ENCODE results near the gene BPIFA2.

DNA sequence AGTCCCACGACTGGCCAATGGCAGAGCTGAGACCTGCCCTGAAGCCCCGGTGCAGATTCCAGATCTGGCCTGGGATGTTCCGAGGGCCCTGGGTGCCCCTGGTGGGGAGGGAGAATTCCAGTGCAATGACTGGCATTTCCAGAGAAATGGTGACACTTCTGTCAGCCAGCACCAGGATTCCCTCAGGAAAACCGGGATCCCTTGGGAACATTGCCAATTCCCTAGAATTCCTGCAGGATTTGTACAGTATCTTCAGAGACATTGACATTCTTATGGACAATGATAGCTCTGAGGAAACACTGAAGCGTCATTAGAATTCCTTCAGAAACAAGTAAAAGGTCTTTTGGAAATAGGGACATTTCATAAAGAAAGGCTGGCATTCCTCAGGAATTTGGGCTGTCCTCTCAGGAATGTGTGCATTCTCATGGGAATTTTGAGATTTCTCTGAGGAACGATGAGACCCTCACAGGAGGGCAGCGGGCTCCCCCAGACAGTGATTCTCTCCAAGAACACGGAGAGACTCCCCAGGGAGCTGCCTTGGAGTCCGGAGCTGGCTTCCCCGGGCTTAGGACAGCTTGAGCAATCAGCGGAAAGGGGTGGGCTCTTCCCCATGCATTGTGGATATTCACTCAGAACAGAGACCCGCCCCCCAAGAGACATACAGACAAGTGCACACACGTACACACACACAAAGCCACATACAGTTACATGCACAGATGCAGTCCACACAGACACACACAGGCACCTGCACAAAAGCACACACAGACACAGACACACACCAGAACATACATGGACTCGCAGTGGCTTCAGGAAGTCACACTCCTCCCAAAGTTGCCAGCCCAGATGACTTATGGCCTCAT is 35.2 kb upstream of the BPIFA2 start:
- TF ChIP-seq POLR2A (IDR thresholded peaks at IDR 0.05), result no peak
- TF ChIP-seq, protein P1, sequence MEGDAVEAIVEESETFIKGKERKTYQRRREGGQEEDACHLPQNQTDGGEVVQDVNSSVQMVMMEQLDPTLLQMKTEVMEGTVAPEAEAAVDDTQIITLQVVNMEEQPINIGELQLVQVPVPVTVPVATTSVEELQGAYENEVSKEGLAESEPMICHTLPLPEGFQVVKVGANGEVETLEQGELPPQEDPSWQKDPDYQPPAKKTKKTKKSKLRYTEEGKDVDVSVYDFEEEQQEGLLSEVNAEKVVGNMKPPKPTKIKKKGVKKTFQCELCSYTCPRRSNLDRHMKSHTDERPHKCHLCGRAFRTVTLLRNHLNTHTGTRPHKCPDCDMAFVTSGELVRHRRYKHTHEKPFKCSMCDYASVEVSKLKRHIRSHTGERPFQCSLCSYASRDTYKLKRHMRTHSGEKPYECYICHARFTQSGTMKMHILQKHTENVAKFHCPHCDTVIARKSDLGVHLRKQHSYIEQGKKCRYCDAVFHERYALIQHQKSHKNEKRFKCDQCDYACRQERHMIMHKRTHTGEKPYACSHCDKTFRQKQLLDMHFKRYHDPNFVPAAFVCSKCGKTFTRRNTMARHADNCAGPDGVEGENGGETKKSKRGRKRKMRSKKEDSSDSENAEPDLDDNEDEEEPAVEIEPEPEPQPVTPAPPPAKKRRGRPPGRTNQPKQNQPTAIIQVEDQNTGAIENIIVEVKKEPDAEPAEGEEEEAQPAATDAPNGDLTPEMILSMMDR (IDR thresholded peaks at IDR 0.05), result no peak

All from adrenal gland (tissue), 5 donors.